ENCODE results near the gene PTK7.
"Not testable (repeated sequence)": the region's sequence is repeated elsewhere in the genome, so short reads cannot be mapped to it uniquely, and the experiment has no call there.

The PTK7 gene

DNA sequence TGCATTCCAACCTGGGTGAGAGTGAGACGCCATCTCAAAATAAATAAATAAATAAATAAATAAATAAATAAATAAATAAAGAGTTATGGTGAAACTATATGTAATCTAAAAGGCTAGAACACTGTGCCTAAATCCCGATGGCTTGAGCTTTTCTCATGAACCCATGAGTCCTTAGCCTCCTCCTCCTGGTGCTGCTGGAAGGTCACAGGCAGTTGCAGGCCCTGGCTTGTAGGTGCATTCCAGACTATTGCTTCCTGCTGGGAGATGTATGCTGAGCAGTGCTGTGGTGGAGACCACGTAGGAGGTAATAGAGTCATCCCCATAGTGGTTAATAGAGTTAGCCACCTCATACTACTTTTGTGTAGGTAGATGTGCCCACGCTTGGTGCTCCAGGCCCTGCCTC is 12.5 kb downstream of the PTK7 start:
- DNase-seq, result no peak

DNA sequence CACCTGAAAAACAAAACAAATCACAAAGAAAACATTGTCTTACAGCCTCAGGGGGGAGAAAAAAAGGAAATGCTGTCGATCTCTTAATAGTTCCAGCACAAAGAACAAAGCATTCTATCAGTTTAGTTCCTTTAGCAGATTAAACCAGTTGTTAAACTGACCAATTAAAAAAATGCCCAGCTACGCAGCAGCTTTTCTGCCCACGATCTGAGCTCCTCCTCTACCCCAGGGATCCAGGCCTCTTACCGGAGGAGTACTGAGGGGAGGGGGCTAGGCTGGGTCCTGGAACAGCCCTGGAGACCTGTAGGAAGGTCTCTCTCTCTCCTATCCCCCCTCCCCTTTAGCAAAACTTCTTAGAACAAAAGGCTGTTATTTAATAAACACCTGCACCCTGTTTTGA is 13.4 kb downstream of the PTK7 start:
- DNase-seq, result no peak

GRCh38 chr6:43089874-43090558 is 13.9 kb downstream of the PTK7 start:
- no peak for DNase-seq

DNA sequence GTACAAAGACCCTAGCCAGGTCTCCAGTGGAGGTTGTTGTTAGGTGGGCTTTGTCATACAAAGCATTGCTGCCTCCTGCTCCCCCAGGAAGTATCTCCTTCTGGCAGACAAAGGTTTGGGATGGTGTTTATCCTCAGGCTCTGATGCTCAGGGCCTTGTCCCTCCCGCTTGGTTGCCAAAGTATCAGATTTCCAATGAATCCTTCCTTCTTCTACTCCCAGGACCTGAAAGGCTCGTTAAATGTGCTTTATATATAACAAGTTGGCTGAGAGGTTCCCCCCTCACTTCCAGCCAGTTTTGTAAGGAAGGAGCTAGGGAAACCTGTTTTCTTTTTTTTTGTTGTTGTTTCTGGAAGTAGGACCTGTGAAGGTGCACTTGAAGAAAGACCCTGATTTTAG is 14.4 kb downstream of the PTK7 start:
- DNase-seq, result no peak

DNA sequence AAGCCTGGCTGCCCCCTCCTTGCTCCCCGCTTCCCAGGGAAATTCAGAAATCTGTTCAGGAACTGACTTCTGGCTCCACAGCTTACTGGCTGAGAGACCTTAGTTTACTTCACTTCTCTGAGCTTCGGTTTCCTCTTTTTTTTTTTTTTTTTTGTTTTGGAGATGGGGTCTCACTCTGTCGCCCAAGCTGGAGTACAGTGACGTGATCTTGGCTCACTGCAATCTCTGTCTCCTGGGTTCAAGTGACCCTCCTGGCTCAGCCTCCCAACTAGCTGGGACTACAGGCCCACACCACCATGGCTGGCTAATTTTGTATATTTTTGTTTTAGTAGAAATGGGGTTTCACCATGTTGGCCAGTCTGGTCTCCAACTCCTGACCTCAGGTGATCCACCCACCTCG is 14.9 kb downstream of the PTK7 start:
- no peak for DNase-seq

- no peak for DNase-seq
These were observed 15.4 kb downstream of the PTK7 start for GRCh38 chr6:43091436-43091991.

DNA sequence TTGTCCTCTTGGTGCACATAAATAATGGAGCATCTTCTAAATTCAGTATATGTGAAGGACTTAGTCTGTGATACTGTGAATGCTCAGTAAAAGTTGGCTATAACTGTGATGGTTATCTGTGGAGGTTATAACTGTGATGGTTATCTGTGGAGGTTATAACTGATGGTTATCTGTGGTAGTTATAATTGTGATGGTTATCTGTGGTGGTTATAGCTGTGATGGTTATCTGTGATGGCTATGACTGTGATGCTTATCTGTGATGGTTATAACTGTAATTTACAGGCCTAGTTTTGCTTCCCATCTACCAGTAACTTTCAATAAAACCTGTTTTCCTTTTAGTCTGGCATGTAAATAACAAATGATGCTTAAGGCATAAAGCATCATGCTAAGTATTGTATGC is 16.5 kb downstream of the PTK7 start:
- DNase-seq, result no peak

GRCh38 chr6:43093436-43094289 is 17.5 kb downstream of the PTK7 start:
- DNase-seq, result no peak

DNA sequence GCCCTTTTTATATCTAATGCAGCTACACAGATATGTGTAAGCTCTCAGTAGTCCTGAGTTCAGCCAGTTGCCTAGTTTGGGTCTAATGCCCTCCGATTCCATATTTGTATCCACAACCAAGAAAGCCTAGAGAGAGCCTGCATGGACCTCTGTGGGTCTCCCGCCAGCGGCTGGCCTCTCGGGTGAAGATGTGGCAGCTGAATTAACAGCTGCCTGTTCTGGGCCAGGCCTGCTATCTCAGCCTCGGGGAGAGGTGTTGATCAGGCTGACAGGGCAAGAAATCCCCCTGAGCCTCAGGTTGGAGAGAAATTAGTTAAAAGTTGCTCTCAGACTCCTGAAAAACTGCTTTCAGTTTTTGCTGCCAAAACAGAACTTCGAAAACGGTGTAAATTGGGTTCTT is 19.8 kb downstream of the PTK7 start:
- no peak for DNase-seq

DNA sequence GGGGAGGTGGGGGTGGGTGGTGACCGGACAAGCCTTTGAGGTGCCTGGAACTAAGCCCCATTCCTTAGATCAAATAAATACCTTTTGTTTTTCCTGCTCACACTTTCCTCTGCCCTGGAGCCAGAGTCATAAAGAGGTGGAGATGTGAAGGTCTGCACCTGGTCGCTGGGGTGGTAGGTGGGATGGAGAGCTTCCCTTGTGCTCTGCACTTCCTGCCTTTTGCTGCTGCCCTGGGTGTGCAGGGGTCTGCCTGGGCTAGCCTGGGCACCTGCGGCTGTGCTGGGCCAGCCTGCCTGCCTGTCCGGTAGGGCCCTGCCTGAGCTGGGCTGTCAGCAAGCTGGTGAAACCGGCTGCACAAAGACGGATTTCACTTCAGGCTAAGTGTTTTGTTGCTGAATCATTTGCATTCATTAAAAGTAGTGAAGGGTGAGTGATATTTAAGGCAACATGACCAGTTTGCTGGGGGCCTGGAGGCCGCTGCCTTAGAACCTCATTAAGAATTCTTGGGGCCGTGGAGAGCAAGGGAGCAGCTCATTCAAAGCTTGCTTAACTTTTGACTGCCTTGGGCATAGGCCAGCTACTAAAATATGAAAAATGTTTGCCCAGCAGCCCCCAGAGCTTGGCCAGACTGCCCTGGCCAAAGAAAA is 20.5 kb downstream of the PTK7 start:
- DNase-seq, result no peak

DNA sequence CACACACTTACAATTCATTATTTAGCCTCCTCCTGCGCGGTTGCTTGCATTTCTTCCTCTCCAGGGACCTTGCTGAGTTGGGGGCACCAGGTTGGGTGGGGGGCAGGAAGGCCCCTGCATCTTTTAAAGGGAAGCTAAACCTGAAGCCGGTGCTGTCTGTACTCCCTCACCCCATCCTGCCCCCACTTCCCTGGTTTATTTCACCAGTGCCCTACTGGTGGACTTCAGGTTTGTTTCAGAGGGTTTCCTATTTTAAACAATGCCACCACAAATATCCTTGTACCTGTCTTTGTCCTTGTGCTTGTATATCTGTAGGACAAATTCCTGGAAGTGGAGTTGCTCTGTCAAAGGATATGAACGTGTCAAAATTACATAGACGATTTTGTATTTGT is 21.0 kb downstream of the PTK7 start:
- DNase-seq, result no peak

DNA sequence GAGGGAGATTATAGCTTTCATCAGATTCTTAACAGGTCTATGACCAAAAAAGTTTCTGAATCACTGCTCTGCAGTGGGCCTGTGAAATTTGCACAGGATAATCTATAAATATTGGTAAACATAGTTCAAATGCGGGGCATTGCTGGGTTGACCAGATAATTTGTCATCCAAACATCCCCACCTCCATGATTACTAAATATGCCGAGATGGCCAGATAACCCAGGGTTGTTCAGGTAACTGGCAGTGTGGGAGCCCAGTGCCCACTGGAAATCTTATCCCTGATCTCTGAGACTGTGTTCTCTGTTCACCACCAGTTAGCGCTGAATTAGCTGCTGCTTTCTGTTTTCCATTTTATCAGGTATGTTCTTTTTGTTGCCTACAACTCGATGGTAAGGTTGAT is 21.4 kb downstream of the PTK7 start:
- DNase-seq, result no peak

DNA sequence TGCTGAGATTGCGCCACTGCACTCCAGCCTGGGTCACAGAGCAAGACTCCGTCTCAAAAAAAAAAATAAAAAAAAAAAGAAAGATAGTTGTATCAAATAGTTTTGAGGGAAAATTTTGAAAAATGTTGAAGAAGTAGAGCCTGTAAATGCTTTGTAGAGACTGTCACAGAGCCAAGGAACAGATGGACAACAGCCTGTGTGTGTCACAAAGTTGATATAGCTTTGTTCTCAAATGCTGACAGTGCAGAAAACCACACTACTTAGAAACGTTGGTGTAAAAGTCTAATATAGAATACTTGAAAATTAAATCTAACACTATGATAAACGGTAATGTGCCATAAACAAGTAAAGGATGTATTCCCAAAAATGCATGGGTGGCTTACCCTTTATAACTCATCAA is 25.4 kb downstream of the PTK7 start:
- DNase-seq, result no peak

GRCh38 chr6:43103253-43103876 is 27.3 kb downstream of the PTK7 start:
- no peak for DNase-seq

GRCh38 chr6:43105538-43106222 is 29.6 kb downstream of the PTK7 start:
- DNase-seq, result no peak

- DNase-seq, result no peak
These were observed 31.4 kb downstream of the PTK7 start for GRCh38 chr6:43107344-43108062.

DNA sequence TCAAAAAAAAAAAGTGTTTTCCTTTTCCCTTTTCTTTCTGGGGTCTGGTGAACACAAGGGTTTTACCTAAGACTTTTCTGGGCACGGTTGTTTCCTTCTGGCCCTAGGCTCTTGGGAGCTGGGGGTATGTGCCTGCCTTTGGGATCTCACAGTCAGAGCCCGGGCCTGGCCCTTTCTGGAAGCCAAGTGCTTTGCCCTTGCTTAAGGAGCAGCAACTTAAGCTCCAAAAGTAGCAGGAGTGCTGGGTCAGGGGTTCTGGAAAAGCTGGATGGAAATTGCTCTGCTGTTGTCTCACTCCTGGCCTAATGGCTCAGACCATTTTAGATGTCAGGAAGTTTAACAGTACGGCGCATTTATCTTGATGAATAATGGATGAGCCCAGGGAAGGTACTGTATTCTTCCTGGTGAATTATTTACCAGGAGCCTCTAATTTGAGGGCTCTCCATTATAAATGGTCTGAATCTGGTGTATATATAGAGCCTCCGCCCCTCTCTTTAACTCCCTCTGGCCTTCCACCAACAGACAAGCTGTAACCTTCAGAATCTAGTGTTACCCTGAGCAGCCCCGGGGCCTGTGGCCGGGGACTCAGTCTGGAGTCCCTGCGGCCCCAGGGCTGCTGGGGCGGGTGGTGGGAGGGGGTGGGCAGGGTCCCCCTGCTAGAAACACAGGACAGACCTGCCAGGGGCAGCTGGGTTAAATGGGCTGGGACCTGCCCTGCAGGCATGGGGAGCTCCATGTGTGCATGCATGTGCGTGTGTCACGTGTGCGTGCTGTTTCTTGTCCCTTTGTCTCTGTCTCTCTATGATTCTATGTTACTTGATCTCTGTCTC is 37.5 kb downstream of the PTK7 start:
- DNase-seq, result no peak

DNA sequence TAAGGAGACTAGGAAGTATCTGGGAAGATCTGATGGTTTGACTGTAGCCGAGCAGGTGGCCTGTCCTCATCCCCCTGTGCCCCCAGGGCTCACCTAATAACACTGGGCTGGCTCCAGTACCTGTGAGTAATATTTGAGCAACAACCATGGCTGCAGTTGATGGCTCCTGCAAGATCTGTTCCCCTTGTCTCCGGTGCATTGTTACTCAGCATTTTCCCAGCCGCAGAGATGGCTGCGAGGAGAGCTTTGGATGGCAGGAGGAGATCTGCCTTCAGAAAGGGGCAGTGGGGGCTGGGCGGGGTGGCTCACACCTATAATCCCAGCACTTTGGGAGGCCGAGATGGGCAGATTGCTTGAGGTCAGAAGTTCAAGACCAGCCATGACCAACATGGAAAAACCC is 39.3 kb downstream of the PTK7 start:
- no peak for DNase-seq

- not testable (repeated sequence) for DNase-seq
These were observed 41.4 kb downstream of the PTK7 start for GRCh38 chr6:43117466-43117865.

- no peak for DNase-seq
These were observed 43.4 kb downstream of the PTK7 start for GRCh38 chr6:43119482-43119881.

Measured in activated CD8-positive, alpha-beta memory T cell treated with anti-CD3 and anti-CD28 coated beads, Interleukin-2, amount 50 U/mL, for 4 hours (primary cell).